NCI-H1436 treated with DMSO at 0.1 percent for 48 hours (cell line): ENCODE measurements around the gene CTXND1.

Source experiments
- DNase-seq: peaks from one replicate; lab custom pipeline; 2025; lab: John Stamatoyannopoulos, UW

Gene CTXND1

GRCh38 chr15:80251428-80252120 lies 439 bp downstream of the CTXND1 start:
- DNase-seq: no peak

GRCh38 chr15:80250614-80251427 lies 1.2 kb downstream of the CTXND1 start:
- no peak for DNase-seq

DNA sequence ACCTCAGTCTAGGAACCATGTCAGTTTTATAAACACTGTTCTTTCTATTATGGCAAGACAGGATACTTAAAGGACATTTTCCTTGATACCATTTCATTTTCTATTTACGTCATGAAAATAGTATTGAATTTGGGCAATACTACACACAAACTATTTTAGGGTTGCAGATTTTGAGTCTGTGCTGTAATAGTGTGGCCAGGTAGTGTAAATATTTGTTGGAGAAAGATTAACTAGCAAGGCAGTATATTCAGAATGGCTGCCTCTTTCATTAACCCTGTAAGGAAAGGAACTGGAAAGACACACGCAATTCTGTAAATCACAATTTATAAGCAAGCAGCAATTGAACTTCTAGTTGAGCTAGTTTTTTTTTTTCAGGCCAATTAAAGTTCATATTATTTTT lies 2.0 kb downstream of the CTXND1 start:
- no peak for DNase-seq

GRCh38 chr15:80247320-80247719 lies 4.7 kb downstream of the CTXND1 start:
- no peak for DNase-seq

DNA sequence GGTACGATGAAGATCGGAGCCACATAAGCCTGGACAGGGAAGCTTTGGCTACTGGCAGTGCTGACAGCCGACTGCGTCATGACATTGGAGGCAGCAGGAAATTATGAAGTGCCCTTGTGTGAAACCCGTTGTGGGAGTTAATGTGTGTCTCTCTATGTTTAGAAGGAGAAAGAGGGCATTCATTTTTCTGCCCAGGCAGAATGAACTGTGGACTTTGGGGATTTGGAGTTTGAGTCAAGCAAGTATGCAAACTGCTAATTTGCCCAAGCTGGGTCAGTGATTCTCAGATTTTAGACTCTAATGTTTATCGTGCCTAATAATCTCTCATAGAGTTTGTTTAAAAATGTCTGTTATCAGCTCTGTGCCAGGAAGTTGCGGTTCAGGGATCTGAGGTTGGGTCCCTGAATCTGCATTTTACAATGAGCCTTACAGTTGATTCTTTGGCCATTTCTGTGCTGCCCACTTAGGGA lies 5.6 kb downstream of the CTXND1 start:
- DNase-seq: no peak

DNA sequence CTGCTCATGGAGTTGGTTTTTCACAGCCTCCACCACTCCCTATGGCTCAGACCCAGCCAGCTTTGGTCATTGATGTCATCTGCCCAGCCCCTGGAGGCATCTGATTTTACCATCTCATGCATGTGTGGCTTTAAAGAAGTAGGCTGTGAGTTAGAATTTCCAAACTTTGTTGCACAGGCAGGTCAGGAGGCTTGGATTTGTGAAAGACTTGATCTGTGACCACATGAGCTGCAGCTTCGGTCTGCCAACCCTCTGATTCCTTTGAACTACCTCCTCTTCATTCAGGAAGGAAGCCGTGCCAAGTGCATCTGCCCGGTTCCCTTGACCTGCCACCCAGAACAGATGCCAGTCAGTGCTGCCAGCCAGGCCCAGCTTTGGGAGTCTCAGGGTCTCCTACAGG lies 9.2 kb downstream of the CTXND1 start:
- DNase-seq: no peak

GRCh38 chr15:80242132-80242769 lies 9.8 kb downstream of the CTXND1 start:
- DNase-seq: no peak

DNA sequence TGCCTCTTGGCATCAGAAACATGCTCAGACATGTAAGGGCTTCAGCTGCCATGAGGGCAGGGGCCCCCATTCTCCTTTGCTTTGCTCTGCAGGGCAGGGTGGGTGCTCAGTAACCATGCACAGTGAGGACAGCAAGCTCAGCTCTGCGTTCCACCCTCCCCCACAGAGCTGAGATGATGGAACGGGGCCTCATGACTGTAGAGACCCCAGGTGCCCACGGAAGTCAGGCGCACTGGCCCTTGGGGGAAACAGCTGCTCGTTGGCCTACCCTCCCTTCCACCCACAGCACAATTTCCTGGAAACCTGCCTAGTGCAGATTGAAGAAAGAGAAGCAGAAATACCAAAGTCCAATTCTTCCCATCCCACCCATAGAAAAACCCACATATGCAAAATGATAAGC lies 10.5 kb downstream of the CTXND1 start:
- no peak for DNase-seq

- no peak for DNase-seq
Measured at GRCh38 chr15:80240276-80240675, 11.7 kb downstream of the CTXND1 start.

GRCh38 chr15:80234883-80235282 lies 17.1 kb downstream of the CTXND1 start:
- DNase-seq: no peak

DNA sequence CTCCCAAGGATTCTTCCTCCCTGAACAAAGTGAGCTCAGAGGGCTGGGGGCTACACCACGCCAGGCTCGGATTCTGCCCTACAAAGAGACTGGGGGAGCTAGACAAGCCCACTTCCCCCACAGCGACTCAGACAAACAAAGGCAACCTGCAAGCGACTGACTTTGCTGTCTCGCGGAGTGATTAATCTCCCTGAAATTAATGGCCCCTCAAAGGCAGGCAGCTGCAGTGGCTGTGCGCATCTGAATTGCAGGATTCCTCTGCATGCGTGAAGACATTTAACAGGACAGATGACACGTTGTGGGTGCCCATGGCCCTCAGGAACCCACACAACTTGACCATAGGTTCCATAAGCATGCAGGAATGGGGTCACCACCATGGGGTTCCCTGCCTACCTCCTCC lies 18.4 kb downstream of the CTXND1 start:
- DNase-seq: no peak

DNA sequence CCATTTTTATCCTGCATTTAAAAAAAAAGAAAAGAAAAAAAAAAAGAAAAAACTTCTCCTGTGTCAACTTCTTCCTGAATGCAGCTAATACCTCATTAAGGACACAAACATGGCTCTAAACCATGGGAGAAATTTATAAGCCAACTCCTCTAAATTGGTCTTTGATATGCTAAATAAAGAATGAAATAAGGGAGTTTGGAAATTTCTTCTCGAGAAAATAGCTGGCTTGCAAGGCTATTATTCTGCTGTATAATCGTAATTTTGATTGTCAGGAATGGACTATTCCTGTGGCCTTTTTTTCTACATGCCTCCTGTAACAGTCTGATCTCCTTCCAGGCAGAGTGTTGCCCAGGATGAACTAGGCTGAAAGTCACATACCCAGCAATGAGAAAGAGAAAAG lies 20.6 kb downstream of the CTXND1 start:
- no peak for DNase-seq

GRCh38 chr15:80228959-80229610 lies 22.9 kb downstream of the CTXND1 start:
- no peak for DNase-seq

GRCh38 chr15:80219955-80220354 lies 32.1 kb downstream of the CTXND1 start:
- no peak for DNase-seq

DNA sequence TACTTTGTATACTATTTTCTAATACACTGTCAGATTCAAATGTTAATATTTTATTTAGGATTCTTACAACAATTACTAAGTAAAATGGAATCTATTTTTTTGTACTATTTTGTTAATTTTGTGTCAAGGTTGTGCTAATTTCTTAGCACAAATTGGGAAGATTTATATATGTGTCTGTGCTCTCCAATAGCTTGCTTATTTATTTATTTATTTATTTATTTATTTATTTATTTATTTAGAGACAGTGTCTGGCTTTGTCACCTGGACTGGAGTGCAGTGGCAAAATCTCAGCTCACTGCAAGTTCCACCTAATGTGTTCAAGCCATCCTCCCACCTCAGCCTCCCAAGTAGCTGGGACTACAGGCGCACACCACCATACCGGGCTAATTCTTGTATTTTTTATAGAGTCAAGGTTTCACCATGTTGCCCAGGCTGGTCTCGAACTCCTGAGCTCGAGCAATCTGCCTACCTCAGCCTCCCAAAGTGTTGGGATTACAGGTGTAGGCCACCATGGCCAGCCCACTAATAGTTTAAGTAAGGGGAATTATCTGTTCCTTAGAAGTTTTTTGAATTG lies 34.6 kb downstream of the CTXND1 start:
- no peak for DNase-seq

- no peak for DNase-seq
Measured at GRCh38 chr15:80216911-80217310, 35.1 kb downstream of the CTXND1 start.

- no peak for DNase-seq
Measured at GRCh38 chr15:80216141-80216540, 35.9 kb downstream of the CTXND1 start.

DNA sequence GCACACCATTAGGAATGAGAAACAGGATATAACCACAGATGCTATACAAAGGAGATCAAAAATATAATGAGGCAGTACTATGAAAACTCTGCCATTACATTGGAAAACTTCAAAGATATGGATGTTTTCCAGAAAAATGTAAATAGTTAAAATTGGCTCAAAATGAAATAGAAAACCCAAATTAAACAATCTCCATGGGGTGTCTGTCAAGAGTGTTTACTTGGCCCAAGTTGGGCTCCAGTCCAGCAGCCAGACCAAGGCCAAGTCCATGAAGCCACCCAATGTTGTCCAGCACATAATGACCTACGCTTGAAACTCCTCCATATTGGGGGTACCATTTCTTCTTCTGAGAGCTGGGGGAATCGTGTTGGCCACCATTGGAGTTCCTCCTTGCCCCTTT lies 37.1 kb downstream of the CTXND1 start:
- no peak for DNase-seq

DNA sequence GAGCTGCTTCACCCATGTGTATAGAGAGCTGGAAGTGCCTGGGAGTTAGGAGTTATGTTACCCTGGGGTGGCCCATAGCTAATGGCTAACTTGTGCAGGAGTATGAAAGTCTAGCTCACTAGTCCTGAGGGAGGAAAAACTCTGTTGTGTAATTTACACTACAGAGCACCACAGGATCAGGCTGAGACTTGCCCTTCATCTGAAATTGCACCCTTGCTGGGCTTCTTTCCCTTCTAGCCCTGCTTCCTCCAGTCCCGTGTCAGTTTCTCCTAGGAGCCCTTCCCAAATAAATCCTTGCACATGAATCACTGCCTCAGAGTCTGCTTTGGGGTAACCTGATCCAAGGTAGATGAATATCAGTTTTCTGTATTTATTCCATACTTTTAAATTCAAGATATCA lies 40.0 kb downstream of the CTXND1 start:
- no peak for DNase-seq

GRCh38 chr15:80210611-80211573 lies 41.1 kb downstream of the CTXND1 start:
- no peak for DNase-seq
